ENCODE results near the gene ZBTB48. TPM values are rescaled to one million over a fixed set of nuclear protein-coding genes. Genes with fewer than 3 reads are reported as not detected.
"Not testable (repeated sequence)": the region's sequence is repeated elsewhere in the genome, so short reads cannot be mapped to it uniquely, and the experiment has no call there.

The ZBTB48 gene
- total and polyA plus RNA-seq, 12 donors = 6.8 to 245 (median 31.2) TPM

GRCh38 chr1:6554031-6554906, 25.5 kb upstream of the ZBTB48 start, which contains the start of gene NOL9:
TSS of gene NOL9 (minus strand) at chr1:6554513. CDS start at chr1:6554502, 11 bp downstream.
- Histone ChIP-seq H3K27ac (peak within 1 kb of the TSS in 4 of 5 donors; percentile 41 to 87 (median 60)), H3K4me3 (peak within 1 kb of the TSS; percentile 10 to 99 (median 78)), H3K9me3 (replicated peaks in 1 of 3) (no peaks in the 10 kb centered on the region), H3K4me1 (replicated peaks in 1 of 2) (peaks cover 7 to 22% of the 10 kb centered on the region in 2 donors), H3K27me3 (no peaks in the 10 kb centered on the region), H3K36me3 (replicated peaks in 1 of 2) (peaks cover 0 to 13% of the 10 kb centered on the region in 2 donors)
- peak; percentile 92 to 96 (median 94) for DNase-seq
- 1 to 18% (median 5%) methylated on average over 10 to 85 of the region's 87 CpGs for WGBS, 4 donors
- TF ChIP-seq, protein P1, sequence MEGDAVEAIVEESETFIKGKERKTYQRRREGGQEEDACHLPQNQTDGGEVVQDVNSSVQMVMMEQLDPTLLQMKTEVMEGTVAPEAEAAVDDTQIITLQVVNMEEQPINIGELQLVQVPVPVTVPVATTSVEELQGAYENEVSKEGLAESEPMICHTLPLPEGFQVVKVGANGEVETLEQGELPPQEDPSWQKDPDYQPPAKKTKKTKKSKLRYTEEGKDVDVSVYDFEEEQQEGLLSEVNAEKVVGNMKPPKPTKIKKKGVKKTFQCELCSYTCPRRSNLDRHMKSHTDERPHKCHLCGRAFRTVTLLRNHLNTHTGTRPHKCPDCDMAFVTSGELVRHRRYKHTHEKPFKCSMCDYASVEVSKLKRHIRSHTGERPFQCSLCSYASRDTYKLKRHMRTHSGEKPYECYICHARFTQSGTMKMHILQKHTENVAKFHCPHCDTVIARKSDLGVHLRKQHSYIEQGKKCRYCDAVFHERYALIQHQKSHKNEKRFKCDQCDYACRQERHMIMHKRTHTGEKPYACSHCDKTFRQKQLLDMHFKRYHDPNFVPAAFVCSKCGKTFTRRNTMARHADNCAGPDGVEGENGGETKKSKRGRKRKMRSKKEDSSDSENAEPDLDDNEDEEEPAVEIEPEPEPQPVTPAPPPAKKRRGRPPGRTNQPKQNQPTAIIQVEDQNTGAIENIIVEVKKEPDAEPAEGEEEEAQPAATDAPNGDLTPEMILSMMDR (IDR thresholded peaks at IDR 0.05) = peak; percentile 89 to 97 (median 94)
- peak; percentile 6 to 47 for TF ChIP-seq POLR2A (IDR thresholded peaks at IDR 0.05)
- intact Hi-C loops (cut with DNase I) = loop anchor here in 1 of 2 donors (5.0 kb wide), 1 partner anchor 67 kb away; no protein-coding TSS in a partner anchor

DNA sequence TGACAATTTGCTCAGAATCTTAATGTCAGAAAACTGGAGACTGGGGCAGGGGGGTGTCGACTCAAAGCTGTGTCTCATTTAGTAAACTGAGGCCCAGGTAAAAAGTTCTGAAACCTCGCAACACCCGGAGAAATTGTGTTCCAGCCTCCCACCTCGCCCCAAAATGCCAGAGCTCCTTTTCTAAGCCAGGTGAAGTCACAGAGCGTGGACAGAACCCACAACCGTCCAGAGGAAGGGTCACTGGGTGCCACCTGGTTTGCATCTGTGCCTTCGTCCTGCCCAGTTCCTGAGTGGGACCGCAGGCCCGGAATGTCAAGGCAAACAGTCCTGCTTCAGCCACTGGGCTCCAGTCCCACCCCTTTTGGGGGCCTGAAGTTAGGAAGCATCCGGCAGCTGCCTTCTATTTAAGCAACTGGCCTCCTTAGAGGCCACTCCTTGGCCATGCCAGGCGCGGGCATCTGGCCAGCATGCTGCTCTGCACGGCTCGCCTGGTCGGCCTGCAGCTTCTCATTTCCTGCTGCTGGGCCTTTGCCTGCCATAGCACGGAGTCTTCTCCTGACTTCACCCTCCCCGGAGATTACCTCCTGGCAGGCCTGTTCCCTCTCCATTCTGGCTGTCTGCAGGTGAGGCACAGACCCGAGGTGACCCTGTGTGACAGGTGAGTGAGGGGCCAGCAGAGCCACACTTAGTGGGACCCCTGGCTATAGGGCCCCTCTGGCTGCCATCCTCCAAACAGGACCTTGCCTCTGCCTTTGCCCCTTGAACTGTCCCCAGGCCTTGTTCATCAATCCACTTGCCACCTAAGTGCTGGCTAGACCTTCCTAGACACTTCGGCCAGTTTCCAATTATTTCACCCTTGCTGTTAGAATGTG, 24.7 kb upstream of the ZBTB48 start, which contains the start of gene TAS1R1:
TSS of gene TAS1R1 (plus strand) at position 401 of the 872 bp plus-strand sequence. CDS start at position 468, 67 bp downstream.
- 58 to 81% (median 63%) methylated on average over 6 to 19 of the region's 19 CpGs for WGBS, 4 donors
- TF ChIP-seq, protein P1 (IDR thresholded peaks at IDR 0.05) = no peak
- no peak for TF ChIP-seq POLR2A (IDR thresholded peaks at IDR 0.05)
- Histone ChIP-seq H3K4me1 (replicated peaks in 1 of 2) (peaks cover 7 to 22% of the 10 kb centered on the region in 2 donors), H3K27ac (peak within 1 kb of the TSS in 4 of 5 donors; percentile 41 to 87 (median 60)), H3K4me3 (peak within 1 kb of the TSS; percentile 10 to 99 (median 78)), H3K9me3 (replicated peaks in 1 of 3) (no peaks in the 10 kb centered on the region), H3K27me3 (no peaks in the 10 kb centered on the region), H3K36me3 (replicated peaks in 1 of 2) (peaks cover 0 to 4% of the 10 kb centered on the region in 2 donors)
- intact Hi-C loops (cut with DNase I) = loop anchor here in 1 of 2 donors (5.0 kb wide), 1 partner anchor 68 kb away; no protein-coding TSS in a partner anchor
- DNase-seq = peak; percentile 48 to 71 (median 69)

DNA sequence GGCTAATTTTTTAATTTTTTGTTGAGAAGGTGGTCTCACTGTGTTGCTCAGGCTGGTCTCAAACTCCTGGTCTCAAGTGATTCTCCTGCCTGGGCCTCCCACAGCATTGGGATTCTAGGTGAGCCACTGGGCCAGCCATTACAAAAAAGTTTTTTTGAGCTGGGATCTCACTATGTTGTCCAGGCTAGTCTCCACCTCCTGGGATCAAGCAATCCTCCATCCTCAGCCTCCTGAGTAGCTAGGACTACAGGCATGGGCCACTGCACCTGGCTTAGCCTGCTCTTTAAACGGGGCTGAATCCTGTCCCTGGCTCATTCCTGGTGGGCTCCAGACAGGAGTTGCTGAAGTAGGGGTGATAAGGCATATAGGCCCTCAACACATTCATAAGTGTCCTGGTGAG, 22.2 kb upstream of the ZBTB48 start:
- Histone ChIP-seq H3K27ac (no peak overlapping the region), H3K36me3 (replicated peaks in 1 of 2) (no peaks in the 10 kb centered on the region), H3K4me3 (no peak overlapping the region), H3K4me1 (replicated peaks in 1 of 2) (peaks cover 7 to 19% of the 10 kb centered on the region in 2 donors), H3K27me3 (no peaks in the 10 kb centered on the region), H3K9me3 (replicated peaks in 1 of 3) (no peaks in the 10 kb centered on the region)
- WGBS, 4 donors = 72 to 100% (median 86%) methylated on average over 1 of the region's 1 CpG
- TF ChIP-seq POLR2A (IDR thresholded peaks at IDR 0.05) = no peak
- TF ChIP-seq, protein P1 (IDR thresholded peaks at IDR 0.05) = no peak
- intact Hi-C loops (cut with DNase I) = no loop called here
- no peak for DNase-seq

- H3K27ac ChIP-seq; intact Hi-C loops (cut with DNase I); DNase-seq; H3K4me3 ChIP-seq; H3K4me1 ChIP-seq (replicated peaks in 1 of 2); H3K27me3 ChIP-seq; H3K36me3 ChIP-seq (replicated peaks in 1 of 2); H3K9me3 ChIP-seq (replicated peaks in 1 of 3): not testable (repeated sequence)
- WGBS, 4 donors = 72 to 86% (median 82%) methylated on average over 8 to 11 of the region's 11 CpGs
These were observed 20.6 kb upstream of the ZBTB48 start for GRCh38 chr1:6559161-6559560.

Measured in adrenal gland (tissue), 12 donors.